NB4 (cell line): ENCODE data around the gene L3MBTL4.

ENCODE experiments used
- DNase-seq: peaks from one replicate; pipeline ENCODE4 v3.0.0; 2010; ENCODE audit warnings: low read depth
- H3K4me3 ChIP-seq: one replicate; pipeline ENCODE4 v1.5.1; 2011; ENCODE audit warnings: mild to moderate bottlenecking, low read depth, low read length, moderate library complexity
- MYC ChIP-seq: IDR thresholded peaks from 2 replicates; pipeline ENCODE4 v1.6.1; 2011; ENCODE audit warnings: low read depth, low read length
- POLR2A ChIP-seq: IDR thresholded peaks from 2 replicates; pipeline ENCODE4 v1.6.1; 2011; ENCODE audit warnings: mild to moderate bottlenecking; ENCODE audit not compliant: insufficient read length; ENCODE audit errors: extremely low read depth
- TF ChIP-seq, protein P1 (sequence below): IDR thresholded peaks from 2 replicates; pipeline ENCODE4 v1.6.1; 2011; ENCODE audit warnings: low read depth, low read length
- TF ChIP-seq, protein P2 (sequence below): IDR thresholded peaks from one replicate; pipeline ENCODE4 v1.5.1; 2012; ENCODE audit warnings: low read depth, low read length

L3MBTL4 gene

DNA sequence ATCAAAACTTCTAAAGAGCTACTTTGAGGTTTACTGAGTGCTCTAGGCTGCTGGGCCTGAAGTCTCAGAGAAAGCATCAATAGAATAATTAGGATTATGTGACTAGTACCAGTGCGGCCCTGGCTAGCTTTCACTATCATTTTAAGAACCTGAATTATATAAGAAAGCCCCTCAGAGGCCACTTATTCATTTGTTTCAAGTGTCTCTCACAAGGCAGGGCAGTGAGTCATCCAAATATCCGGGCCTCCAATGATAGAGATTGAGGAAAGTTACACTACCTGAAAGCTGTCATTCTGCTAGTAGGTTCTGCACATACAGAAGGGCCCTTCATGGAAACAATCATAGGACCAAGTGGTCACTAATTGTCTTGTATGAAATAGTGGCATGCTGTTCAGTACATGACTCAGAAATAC, 193.1 kb downstream of the L3MBTL4 start:
- DNase-seq, result no peak
- H3K4me3 ChIP-seq, result no peak overlapping the region
- no peak for TF ChIP-seq POLR2A
- TF ChIP-seq, protein P1, sequence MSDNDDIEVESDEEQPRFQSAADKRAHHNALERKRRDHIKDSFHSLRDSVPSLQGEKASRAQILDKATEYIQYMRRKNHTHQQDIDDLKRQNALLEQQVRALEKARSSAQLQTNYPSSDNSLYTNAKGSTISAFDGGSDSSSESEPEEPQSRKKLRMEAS, result no peak
- no peak for TF ChIP-seq MYC
- TF ChIP-seq, protein P2, sequence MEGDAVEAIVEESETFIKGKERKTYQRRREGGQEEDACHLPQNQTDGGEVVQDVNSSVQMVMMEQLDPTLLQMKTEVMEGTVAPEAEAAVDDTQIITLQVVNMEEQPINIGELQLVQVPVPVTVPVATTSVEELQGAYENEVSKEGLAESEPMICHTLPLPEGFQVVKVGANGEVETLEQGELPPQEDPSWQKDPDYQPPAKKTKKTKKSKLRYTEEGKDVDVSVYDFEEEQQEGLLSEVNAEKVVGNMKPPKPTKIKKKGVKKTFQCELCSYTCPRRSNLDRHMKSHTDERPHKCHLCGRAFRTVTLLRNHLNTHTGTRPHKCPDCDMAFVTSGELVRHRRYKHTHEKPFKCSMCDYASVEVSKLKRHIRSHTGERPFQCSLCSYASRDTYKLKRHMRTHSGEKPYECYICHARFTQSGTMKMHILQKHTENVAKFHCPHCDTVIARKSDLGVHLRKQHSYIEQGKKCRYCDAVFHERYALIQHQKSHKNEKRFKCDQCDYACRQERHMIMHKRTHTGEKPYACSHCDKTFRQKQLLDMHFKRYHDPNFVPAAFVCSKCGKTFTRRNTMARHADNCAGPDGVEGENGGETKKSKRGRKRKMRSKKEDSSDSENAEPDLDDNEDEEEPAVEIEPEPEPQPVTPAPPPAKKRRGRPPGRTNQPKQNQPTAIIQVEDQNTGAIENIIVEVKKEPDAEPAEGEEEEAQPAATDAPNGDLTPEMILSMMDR, result no peak

DNA sequence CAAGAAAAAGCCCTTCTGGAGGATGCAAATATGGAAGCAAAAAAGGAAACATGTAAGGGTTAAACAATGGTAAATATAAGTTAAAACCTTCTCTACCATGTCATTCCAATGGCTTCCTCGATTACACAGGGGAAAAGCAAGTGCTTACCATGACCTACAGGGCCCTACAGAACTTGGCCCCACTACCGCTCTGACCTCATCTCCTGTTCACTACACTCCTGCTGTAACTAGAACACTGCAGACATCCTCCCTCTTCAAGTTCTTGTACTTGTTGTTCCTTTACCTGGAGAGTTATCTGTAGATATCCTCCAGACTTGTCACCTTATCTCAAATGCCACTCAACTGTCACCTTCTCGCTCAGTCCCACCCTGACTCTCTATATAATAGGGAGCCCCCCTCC, 194.6 kb downstream of the L3MBTL4 start:
- no peak for DNase-seq
- no peak overlapping the region for H3K4me3 ChIP-seq
- no peak for TF ChIP-seq MYC
- no peak for TF ChIP-seq POLR2A
- TF ChIP-seq, protein P2, result no peak
- TF ChIP-seq, protein P1, result no peak

DNA sequence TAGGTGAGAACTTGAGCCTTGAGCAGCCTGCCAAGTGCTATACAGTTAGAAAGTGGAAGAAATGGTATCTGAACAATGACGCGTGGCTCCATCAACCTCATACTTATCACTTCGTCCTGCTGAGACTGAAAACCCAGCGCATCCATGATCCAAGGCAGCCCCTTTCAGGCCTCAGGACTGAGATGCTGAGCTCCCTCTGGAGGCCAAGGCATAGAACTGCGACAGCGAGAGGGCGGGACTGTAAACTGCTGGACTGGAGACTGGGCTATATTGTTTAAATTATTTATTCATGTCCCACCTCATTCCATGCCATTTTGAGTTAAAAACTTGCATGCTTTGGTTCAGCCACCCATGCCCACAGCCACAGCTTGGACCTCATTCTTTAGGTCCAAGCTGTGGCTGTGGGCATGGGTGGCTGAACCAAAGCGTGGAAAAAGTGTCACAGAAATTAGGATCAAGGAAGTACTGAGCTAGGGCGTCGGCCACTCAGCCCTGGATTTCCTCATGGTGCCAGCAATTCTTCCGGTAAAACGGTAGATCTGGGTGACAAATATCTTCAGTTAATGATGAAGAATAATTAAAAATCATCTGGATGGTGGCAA, 195.5 kb downstream of the L3MBTL4 start:
- peak; percentile 39 for DNase-seq
- no peak overlapping the region for H3K4me3 ChIP-seq
- TF ChIP-seq, protein P2, result peak; percentile 72
- no peak for TF ChIP-seq MYC
- TF ChIP-seq POLR2A, result no peak
- TF ChIP-seq, protein P1, result no peak

DNA sequence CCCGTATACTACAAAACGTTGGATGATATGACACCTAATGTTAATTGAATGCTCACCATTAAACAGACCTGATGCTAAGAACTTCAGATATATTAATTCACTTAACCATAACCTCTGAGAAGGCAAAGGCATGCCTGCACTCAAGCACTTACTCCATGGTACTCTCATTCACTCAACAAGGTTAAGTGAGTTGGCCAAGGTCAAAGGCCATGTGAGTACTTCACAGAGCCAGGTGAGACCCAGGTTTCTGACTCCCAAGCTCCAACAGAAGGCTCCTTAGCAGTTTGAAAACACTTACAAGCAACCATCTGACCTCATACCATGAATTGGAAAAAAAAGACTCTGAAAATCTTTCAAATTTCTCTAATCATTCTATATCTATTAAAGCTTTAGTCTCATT, 198.8 kb downstream of the L3MBTL4 start:
- no peak overlapping the region for H3K4me3 ChIP-seq
- DNase-seq, result no peak
- TF ChIP-seq MYC (no peak), POLR2A (no peak)
- TF ChIP-seq, protein P1, result no peak
- TF ChIP-seq, protein P2, result no peak

DNA sequence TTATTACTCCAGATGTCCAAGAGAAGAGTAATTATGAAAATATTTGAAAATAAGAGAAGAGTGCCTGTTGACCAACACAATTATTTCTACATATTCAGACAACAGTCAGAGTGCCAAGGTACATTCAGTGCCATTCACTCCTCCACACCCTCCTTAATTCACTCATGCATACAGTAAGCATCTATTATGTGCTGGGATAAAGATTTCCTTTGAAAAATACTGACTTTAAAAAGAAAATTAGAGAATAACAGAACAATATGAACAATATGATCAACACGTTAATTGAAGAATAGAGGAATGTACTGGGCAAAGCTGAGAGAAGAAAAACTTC, 203.6 kb downstream of the L3MBTL4 start:
- DNase-seq, result no peak
- no peak for TF ChIP-seq MYC
- TF ChIP-seq, protein P1, result no peak
- no peak for TF ChIP-seq POLR2A
- TF ChIP-seq, protein P2, result no peak
- no peak overlapping the region for H3K4me3 ChIP-seq
